GM19455 (cell line): ENCODE results near the gene PSMD1.

Source experiments
- ATAC-seq: cut with Tn5 transposase; IDR thresholded peaks from one replicate; pipeline ENCODE4 v1.9.1; 2021; ENCODE audit not compliant: unreplicated experiment

PSMD1 gene

DNA sequence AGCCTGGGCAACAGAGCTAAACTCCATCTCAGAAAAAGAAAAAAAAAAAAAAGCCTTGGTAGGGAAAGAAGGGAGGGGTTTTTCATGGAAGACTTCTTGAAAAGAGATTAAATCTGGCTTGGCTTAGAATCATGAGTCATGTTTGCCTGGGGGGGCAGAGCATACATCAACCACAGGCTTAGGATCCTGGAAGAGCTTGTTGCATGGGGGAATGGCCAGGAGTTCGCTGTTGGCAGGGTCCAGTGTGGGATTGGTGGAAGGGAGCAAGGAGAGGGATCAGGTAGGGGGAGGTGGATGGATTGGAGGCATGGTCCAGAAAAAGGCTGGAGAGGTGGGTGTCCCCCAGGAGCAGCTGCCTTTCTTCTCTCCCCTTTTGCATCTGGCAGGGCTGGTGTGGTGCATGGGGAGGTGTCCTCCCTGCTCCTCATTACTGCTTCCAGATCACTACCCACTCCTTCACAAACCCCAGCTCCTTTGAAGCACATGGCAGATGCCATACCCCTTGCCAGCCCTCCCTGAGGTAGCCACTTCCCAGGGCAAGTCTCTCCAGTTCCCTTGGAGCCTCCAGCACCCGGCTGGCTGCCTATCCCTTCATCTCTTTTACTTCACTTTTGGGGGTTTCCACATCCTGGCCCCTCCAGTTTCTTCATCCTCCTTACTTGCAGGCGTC is 144.3 kb downstream of the PSMD1 start:
- no peak for ATAC-seq

DNA sequence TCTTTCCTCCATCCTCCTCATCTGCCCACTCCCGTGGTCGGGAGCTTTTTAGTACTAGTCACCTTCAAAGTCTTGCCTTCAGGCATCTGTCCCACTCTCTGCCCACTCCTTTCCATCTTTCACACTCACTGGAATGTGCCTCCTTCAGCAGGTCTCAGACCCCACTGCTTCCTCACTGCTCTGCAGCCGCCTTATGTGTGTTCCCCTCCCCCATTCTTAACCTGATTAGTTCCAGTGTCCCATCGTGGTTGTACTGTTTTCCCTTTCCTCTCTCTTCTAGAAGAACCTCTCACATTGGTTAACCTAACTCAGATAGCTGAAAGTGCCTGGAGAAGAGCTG is 144.8 kb downstream of the PSMD1 start:
- no peak for ATAC-seq

DNA sequence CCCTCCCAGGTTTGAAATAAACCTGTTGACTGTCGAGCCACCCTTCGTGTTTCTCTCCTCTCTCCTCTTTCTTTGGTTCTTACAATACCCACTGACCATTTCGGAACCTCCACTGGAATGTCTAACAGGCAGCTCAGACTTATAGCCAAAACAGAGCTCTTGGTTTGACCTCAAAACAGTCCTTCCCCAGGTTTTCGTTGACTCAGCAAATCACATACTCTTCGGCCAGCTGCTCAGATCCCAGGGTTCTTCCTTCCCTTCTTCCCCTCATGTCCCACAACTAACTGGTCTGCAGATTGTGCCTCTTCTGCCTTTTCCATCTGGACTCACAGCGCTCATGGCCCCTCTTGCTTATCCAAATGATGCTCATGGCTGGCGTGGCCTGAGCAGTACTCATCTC is 146.4 kb downstream of the PSMD1 start:
- ATAC-seq: no peak

DNA sequence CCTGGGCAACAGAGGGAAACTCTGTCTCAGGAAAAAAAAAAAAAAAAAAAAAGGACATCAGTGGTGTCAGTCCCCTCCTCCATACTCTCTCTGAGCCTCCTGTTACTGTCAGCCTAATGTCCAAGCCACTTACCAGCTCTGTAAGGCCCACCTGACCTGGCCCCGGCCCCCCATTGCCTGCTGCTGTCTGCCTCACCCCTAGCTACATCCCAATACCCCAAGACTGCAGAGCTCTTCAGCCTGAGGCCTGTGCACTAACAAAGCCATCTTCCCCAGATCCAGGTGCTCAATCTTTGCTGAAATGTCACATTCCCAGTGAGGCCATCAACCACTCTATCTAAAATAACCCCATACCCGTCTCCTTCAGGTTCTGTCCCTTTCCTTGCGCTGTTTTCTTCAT is 147.5 kb downstream of the PSMD1 start:
- no peak for ATAC-seq

GRCh38 chr2:231204581-231204980 is 147.9 kb downstream of the PSMD1 start:
- ATAC-seq: no peak

GRCh38 chr2:231207734-231208133 is 151.1 kb downstream of the PSMD1 start:
- no peak for ATAC-seq

DNA sequence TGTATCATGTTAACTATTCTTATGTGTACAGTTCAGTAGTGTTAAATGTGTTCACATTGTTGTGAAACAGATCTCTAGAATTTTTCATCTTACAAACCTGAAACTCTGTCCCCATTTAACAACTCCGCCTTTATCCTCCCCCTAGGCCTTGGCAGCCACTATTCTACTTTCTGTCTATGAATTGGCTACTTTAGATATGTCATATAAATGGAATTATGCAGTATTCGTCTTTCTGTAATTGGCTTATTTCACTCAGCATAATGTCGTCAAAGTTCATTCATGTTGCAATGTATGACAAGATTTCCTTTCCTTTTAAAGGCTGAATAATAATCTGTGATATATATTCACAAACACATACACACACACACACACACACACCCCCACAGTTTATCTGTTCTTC is 154.1 kb downstream of the PSMD1 start:
- ATAC-seq: no peak

- no peak for ATAC-seq
Measured at GRCh38 chr2:231211486-231211885, 154.8 kb downstream of the PSMD1 start.

- ATAC-seq: no peak
Measured at GRCh38 chr2:231212329-231212845, 155.7 kb downstream of the PSMD1 start.

DNA sequence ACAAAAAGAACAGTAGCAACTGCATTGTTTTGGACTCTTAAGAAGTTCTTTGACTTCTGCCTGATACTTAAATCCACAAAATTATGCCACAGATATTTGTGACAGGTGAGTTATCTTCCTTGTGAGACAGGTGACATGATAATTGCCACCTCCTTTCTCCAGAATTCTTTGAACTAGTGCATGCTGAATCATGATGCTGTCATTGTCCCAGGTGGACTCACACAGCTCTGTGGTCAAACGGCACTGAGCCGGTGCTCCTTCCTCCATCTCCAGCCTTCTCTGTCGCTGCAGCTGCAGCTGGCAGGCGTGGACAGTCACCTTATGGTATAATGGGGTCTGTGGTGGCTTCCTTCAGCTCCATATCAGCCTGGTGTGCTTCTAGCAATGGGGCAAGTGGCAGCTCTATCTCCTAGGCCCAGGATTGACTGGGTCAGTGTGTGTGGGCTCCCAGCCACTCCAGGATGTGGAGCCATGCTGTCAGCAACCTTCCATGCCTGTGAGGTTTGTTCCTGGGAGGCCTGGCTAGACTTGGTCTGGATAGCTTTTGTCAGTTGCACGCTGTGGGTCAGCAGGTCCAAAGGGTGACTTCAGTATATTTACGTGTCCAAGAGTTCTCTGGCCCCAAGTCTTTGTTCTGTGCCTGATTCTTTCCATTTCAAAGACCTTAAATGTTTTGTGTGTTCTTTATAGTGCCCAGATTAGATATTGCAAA is 157.4 kb downstream of the PSMD1 start:
- ATAC-seq: no peak

- no peak for ATAC-seq
Measured at GRCh38 chr2:231218366-231218765, 161.7 kb downstream of the PSMD1 start.

DNA sequence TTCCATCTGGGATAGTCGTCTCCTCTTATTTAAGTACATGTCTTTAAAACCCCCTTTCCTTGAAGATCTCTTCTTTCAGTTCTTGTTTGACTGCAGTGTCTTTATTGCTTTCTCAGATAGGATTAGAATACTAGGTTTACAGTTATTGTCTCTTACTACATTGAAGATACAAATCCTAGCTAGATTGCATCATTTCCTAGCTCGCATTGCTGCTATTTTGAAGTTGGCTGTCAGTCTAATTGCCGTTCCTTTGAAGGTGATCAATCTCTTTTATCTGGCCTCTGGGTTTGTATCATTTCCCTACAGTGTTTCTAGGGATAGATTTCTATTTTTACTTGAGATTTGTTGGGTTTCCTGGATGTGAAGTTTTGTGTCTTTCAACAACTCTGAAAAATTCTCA is 162.6 kb downstream of the PSMD1 start:
- no peak for ATAC-seq

DNA sequence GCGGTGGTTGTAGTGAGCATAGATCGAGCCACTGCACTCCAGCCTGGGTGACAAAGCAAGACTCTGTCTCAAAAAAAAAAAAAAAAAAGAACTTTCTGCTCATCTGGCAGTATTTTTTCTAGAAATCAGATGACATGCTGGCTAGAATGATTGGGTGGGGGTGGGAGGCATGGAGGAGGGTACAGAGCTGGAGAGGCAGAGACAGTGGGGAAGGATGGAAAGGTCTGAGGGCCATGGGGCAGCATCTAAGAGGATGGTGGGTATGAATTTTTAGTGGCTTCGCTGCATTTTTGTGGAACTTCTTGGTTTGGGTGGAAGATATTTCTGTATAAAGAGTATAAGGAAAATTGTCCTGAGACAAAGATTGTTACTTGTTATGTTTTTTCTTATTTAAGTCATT is 165.1 kb downstream of the PSMD1 start:
- ATAC-seq: no peak
